GM12874 (cell line): ENCODE data around the gene TBC1D9.

Source experiments
- TF ChIP-seq, protein P1 (sequence below): IDR thresholded peaks from 2 replicates; pipeline ENCODE4 v1.5.1; 2011; ENCODE audit warnings: low read depth, mild to moderate bottlenecking, control low read depth, low read length, moderate library complexity; ENCODE audit not compliant: insufficient read depth

Gene TBC1D9

DNA sequence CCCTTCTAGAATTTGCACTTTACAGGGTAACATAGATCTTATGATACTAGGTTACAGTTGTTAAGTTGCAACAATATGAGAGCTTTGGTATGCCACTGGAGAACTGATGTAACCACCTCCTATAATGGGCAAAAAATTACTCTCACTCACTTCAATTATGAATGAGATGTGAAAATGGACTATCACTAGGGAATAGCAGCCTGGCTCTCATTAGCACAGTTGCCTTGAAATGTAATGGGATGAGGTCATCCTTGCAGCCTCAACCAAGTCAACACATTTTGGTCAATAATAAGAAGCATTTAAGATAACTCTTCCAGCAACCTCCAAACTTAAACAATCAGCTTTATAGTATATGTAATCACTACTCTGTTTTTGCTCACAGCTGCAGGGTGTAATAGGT, 69.4 kb downstream of the TBC1D9 start:
- TF ChIP-seq, protein P1, sequence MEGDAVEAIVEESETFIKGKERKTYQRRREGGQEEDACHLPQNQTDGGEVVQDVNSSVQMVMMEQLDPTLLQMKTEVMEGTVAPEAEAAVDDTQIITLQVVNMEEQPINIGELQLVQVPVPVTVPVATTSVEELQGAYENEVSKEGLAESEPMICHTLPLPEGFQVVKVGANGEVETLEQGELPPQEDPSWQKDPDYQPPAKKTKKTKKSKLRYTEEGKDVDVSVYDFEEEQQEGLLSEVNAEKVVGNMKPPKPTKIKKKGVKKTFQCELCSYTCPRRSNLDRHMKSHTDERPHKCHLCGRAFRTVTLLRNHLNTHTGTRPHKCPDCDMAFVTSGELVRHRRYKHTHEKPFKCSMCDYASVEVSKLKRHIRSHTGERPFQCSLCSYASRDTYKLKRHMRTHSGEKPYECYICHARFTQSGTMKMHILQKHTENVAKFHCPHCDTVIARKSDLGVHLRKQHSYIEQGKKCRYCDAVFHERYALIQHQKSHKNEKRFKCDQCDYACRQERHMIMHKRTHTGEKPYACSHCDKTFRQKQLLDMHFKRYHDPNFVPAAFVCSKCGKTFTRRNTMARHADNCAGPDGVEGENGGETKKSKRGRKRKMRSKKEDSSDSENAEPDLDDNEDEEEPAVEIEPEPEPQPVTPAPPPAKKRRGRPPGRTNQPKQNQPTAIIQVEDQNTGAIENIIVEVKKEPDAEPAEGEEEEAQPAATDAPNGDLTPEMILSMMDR = no peak

DNA sequence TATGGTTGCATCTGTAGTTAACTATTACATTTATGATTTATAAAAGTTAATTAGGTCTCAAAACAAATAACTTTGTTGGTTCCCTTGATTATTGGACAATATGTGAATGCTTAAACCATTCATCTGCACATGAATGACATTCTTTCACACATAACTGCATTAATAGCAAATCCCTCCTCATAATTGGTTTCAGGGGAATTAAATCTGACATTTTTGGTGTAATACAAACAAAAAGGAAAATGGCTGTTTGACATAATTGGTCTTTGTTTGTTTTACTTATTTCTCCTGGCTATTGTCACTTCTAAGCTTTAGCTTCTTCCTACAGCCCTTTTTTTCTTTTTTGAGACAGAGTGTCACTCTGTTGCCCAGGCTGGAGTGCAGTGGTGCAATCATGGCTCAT, 71.9 kb downstream of the TBC1D9 start:
- TF ChIP-seq, protein P1 = no peak

DNA sequence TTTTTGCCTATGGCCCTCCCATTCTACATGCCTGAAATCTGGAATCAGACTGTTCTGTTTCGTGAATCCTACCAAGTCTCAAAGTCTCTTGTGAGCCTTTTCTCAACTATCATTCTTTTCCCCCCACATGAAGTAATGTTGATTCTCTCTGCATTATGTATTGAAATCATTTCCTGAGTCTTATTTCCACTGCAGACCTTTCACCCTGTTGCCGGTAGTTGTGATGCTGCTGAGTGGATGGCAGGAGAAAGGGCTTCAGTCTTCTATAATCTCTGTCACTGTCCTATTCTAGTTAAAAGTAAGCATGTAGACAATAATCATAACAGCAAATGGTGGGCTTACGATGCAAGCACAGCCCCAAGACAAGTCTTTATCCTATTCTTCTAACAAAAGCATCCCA, 75.0 kb downstream of the TBC1D9 start:
- TF ChIP-seq, protein P1 = no peak

DNA sequence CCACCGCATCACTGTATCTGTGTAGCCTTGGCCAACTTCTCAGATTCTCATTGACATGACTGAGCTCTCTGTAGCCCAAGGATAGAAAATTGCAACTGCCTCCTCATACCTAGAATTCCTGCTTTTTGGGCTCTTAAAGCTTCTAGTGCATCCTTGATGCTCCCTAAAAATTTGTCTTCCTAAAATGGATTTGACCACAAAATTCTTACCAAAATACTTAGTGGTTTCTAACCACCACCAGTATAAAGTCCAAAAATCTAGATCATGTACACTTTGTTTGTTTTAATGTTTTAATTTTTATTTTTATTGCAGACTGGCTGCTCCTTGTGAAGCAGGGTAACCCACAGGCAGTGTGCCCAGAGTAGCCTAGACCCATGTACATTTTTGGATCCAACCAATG, 75.5 kb downstream of the TBC1D9 start:
- TF ChIP-seq, protein P1 = no peak

DNA sequence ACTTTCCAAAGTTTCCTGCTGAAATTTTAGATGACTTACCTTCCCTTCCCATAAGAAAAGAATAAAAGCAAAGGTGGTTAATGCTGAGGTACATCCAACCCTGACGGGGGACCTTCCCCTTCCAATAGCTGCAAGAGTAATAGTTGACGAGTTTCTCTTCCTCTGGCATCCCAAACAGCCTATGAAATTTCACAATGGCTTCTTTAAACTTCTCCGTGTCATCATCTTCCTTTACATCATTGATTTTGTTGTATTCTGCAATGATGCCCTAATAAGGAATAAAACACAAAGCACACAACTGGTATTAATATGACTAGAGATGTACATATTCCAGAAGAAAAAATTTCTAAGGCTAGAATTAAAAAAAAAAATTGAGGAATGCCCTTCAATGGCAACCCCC, 76.6 kb downstream of the TBC1D9 start:
- TF ChIP-seq, protein P1 = no peak

DNA sequence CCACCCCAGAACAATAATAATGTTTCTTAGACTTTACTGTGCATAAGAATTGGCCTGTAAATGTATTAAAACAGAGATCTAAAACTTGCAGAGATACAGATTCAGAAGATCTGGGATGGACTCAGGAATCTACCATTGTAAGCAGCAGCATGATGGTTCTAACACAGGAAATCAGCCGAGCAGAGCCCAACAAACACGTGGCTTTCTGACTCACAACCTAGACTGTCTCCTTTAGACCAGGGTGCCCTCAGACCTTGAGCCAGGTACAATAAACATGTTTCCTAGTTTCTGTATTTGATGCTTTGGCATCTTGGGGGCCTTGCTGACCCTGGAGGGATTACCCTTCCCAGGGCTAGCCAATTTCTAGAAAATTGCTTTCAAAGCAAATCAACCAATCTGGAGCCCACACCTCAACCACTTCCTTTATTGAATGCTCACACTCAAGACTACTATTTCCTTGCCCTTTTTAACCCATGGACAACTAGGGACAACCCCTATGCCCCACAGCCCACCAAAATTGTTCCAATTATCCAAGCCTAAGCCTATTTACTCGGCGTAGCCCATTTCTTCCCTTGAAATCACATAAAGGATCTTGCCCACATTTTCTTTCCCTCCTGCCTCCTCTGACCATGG, 80.5 kb downstream of the TBC1D9 start:
- TF ChIP-seq, protein P1 = no peak

DNA sequence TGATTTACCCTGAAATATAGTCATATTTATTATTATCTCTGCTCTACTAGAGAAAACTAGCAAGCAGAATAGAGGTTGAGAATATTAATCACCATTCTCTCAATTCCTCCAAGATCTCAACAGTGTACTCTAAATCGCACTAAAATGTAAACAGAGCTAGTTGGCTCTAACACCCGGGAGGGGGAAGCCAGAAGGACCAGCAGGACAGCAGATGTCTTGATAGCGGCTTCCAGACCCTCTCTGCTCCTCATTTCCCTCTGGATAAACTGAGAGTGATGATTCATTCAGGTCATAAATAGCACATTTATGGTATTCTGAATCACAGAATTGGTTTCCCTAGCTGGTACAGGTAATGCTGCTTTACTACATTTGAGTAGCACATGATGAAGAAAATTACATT, 82.5 kb downstream of the TBC1D9 start:
- TF ChIP-seq, protein P1 = no peak
